Measurements from ENCODE around the gene PREX1. TPM values are rescaled to one million over a fixed set of nuclear protein-coding genes. Genes with fewer than 3 reads are reported as not detected.

The PREX1 gene
- total RNA-seq, 1 donor from 2014 or later, result 17.7 TPM

- Histone ChIP-seq H3K4me1 (no peaks in the 10 kb centered on the region), H3K27me3 (no peaks in the 10 kb centered on the region), H3K27ac (no peak overlapping the region), H3K36me3 (peaks cover 0 to 8% of the 10 kb centered on the region in 2 donors), H3K4me3 (no peak overlapping the region), H3K9me3 (no peaks in the 10 kb centered on the region)
- DNase-seq (ENCODE audit: extremely low spot score in 2 of 2), result no peak
- intact Hi-C loops (cut with DNase I), result no loop called here
- TF ChIP-seq POLR2A (IDR thresholded peaks at IDR 0.05) (no peak), CTCF (IDR thresholded peaks at IDR 0.05) (no peak), POLR2AphosphoS5 (IDR thresholded peaks at IDR 0.05; ENCODE audit: insufficient read depth in 1 of 2, low read depth in 1 of 2) (no peak)
Measured at GRCh38 chr20:48629069-48629959, 198.5 kb downstream of the PREX1 start.

- H3K4me3 ChIP-seq, result no peak overlapping the region
- no peak for DNase-seq (ENCODE audit: extremely low spot score in 2 of 2)
- H3K27me3 ChIP-seq, result no peaks in the 10 kb centered on the region
- TF ChIP-seq CTCF (IDR thresholded peaks at IDR 0.05), result no peak
- no peak for TF ChIP-seq POLR2A (IDR thresholded peaks at IDR 0.05)
- no peak for TF ChIP-seq POLR2AphosphoS5 (IDR thresholded peaks at IDR 0.05; ENCODE audit: insufficient read depth in 1 of 2, low read depth in 1 of 2)
- peaks cover 0 to 8% of the 10 kb centered on the region in 2 donors for H3K36me3 ChIP-seq
- no peaks in the 10 kb centered on the region for H3K9me3 ChIP-seq
- H3K27ac ChIP-seq, result no peak overlapping the region
- no peaks in the 10 kb centered on the region for H3K4me1 ChIP-seq
- intact Hi-C loops (cut with DNase I), result no loop called here
Measured at GRCh38 chr20:48627737-48628128, 200.1 kb downstream of the PREX1 start.

GRCh38 chr20:48626938-48627736, 200.7 kb downstream of the PREX1 start:
- no peak overlapping the region for H3K4me3 ChIP-seq
- no peak for TF ChIP-seq POLR2AphosphoS5 (IDR thresholded peaks at IDR 0.05; ENCODE audit: insufficient read depth in 1 of 2, low read depth in 1 of 2)
- TF ChIP-seq POLR2A (IDR thresholded peaks at IDR 0.05), result no peak
- no peak for TF ChIP-seq CTCF (IDR thresholded peaks at IDR 0.05)
- DNase-seq (ENCODE audit: extremely low spot score in 2 of 2), result no peak
- H3K27ac ChIP-seq, result no peak overlapping the region
- H3K9me3 ChIP-seq, result no peaks in the 10 kb centered on the region
- H3K27me3 ChIP-seq, result no peaks in the 10 kb centered on the region
- intact Hi-C loops (cut with DNase I), result no loop called here
- H3K36me3 ChIP-seq, result peaks cover 0 to 5% of the 10 kb centered on the region in 2 donors
- no peaks in the 10 kb centered on the region for H3K4me1 ChIP-seq

GRCh38 chr20:48626226-48626937, 201.4 kb downstream of the PREX1 start:
- no peaks in the 10 kb centered on the region for H3K27me3 ChIP-seq
- DNase-seq (ENCODE audit: extremely low spot score in 2 of 2), result no peak
- H3K36me3 ChIP-seq, result no peaks in the 10 kb centered on the region
- intact Hi-C loops (cut with DNase I), result no loop called here
- H3K9me3 ChIP-seq, result no peaks in the 10 kb centered on the region
- H3K4me1 ChIP-seq, result no peaks in the 10 kb centered on the region
- no peak overlapping the region for H3K4me3 ChIP-seq
- H3K27ac ChIP-seq, result no peak overlapping the region
- TF ChIP-seq POLR2A (IDR thresholded peaks at IDR 0.05) (no peak), POLR2AphosphoS5 (IDR thresholded peaks at IDR 0.05; ENCODE audit: insufficient read depth in 1 of 2, low read depth in 1 of 2) (peak in 1 of 2 donors; percentile 14)

All from vagina (tissue), 2 donors.